HG03521 (cell line): ENCODE measurements around the gene GABRG3.
"Not testable (repeated sequence)": the region's sequence is repeated elsewhere in the genome, so short reads cannot be mapped to it uniquely, and the experiment has no call there.

Experiments
- ATAC-seq: cut with Tn5 transposase; IDR thresholded peaks from one replicate; pipeline ENCODE4 v1.9.1; 2021; ENCODE audit warnings: mild to moderate bottlenecking, moderate library complexity; ENCODE audit not compliant: unreplicated experiment

GABRG3 gene

GRCh38 chr15:27323801-27324200 lies 352.8 kb downstream of the GABRG3 start:
- no peak for ATAC-seq

GRCh38 chr15:27324886-27325615 lies 354.1 kb downstream of the GABRG3 start:
- ATAC-seq, result no peak

- no peak for ATAC-seq
Observed at GRCh38 chr15:27327467-27328025, 356.6 kb downstream of the GABRG3 start.

- ATAC-seq, result no peak
Observed at GRCh38 chr15:27328186-27328585, 357.2 kb downstream of the GABRG3 start.

GRCh38 chr15:27328608-27329007 lies 357.6 kb downstream of the GABRG3 start:
- no peak for ATAC-seq

GRCh38 chr15:27330326-27330725 lies 359.3 kb downstream of the GABRG3 start:
- ATAC-seq, result no peak

- no peak for ATAC-seq
Observed at GRCh38 chr15:27336676-27337075, 365.7 kb downstream of the GABRG3 start.

GRCh38 chr15:27339138-27339537 lies 368.2 kb downstream of the GABRG3 start:
- no peak for ATAC-seq

- no peak for ATAC-seq
Observed at GRCh38 chr15:27341780-27342343, 370.9 kb downstream of the GABRG3 start.

GRCh38 chr15:27342991-27343390 lies 372.0 kb downstream of the GABRG3 start:
- no peak for ATAC-seq

GRCh38 chr15:27352136-27352535 lies 381.2 kb downstream of the GABRG3 start:
- ATAC-seq, result no peak

- no peak for ATAC-seq
Observed at GRCh38 chr15:27353856-27354255, 382.9 kb downstream of the GABRG3 start.

- no peak for ATAC-seq
Observed at GRCh38 chr15:27358751-27359434, 387.9 kb downstream of the GABRG3 start.

GRCh38 chr15:27359586-27359985 lies 388.6 kb downstream of the GABRG3 start:
- ATAC-seq, result no peak

GRCh38 chr15:27360316-27360715 lies 389.3 kb downstream of the GABRG3 start:
- no peak for ATAC-seq

GRCh38 chr15:27361438-27361837 lies 390.5 kb downstream of the GABRG3 start:
- no peak for ATAC-seq

GRCh38 chr15:27365456-27365855 lies 394.5 kb downstream of the GABRG3 start:
- no peak for ATAC-seq

- not testable (repeated sequence) for ATAC-seq
Observed at GRCh38 chr15:27377391-27377790, 406.4 kb downstream of the GABRG3 start.

- ATAC-seq, result no peak
Observed at GRCh38 chr15:27382361-27383025, 411.5 kb downstream of the GABRG3 start.

- ATAC-seq, result no peak
Observed at GRCh38 chr15:27383726-27384125, 412.7 kb downstream of the GABRG3 start.

GRCh38 chr15:27392163-27392562 lies 421.2 kb downstream of the GABRG3 start:
- no peak for ATAC-seq
